ENCODE results near the gene CCDC3.

DNA sequence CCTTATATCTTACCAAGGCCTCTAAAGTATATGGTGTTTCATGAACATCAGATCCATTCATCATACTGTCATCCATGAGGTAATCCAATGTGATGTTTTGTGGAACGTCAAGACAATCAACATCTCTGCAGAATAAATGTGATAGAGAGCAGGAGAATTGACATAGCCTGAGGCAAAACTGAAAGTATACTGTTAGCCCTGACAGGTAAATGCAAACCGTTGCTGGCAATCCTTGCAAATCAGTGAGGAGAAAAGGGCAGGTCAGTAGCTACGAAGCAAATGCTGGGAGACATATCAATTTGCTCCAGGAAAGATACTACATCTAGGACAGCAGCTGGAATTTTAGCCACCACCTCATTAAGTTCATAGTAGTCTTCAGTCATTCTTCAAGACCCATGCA lies 4.5 kb upstream of the CCDC3 start:
- TF ChIP-seq POLR2AphosphoS5 (IDR thresholded peaks at IDR 0.05; ENCODE audit: insufficient read depth in 1 of 2, low read depth in 1 of 2): no peak
- TF ChIP-seq, protein P1, sequence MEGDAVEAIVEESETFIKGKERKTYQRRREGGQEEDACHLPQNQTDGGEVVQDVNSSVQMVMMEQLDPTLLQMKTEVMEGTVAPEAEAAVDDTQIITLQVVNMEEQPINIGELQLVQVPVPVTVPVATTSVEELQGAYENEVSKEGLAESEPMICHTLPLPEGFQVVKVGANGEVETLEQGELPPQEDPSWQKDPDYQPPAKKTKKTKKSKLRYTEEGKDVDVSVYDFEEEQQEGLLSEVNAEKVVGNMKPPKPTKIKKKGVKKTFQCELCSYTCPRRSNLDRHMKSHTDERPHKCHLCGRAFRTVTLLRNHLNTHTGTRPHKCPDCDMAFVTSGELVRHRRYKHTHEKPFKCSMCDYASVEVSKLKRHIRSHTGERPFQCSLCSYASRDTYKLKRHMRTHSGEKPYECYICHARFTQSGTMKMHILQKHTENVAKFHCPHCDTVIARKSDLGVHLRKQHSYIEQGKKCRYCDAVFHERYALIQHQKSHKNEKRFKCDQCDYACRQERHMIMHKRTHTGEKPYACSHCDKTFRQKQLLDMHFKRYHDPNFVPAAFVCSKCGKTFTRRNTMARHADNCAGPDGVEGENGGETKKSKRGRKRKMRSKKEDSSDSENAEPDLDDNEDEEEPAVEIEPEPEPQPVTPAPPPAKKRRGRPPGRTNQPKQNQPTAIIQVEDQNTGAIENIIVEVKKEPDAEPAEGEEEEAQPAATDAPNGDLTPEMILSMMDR (IDR thresholded peaks at IDR 0.05): no peak
